KMS-11 (cell line): ENCODE measurements around the gene ERAP2.

Source experiments
- H2AFZ ChIP-seq: fragments of 200-600 bp; sonication (generic); 2 replicates; pipeline ENCODE4 v1.6.1; 2016; ENCODE audit warnings: antibody characterized with exemption, mixed run types, low read depth
- H3K27ac ChIP-seq: fragments of 200-600 bp; sonication (generic); 2 replicates; pipeline ENCODE4 v1.6.1; 2016; ENCODE audit warnings: mild to moderate bottlenecking, mixed run types
- H3K27me3 ChIP-seq: fragments of 200-600 bp; sonication (generic); 2 replicates; pipeline ENCODE4 v1.6.1; 2017; ENCODE audit warnings: mild to moderate bottlenecking, low read depth, mixed run types, moderate library complexity; ENCODE audit not compliant: insufficient read depth
- H3K36me3 ChIP-seq: fragments of 200-600 bp; sonication (generic); 2 replicates; pipeline ENCODE4 v1.6.1; 2017; ENCODE audit warnings: mild to moderate bottlenecking, mixed run types; ENCODE audit not compliant: insufficient read depth
- H3K4me1 ChIP-seq: fragments of 200-600 bp; sonication (generic); 2 replicates; pipeline ENCODE4 v1.6.1; 2016; ENCODE audit warnings: mild to moderate bottlenecking, low read depth, mixed run types; ENCODE audit not compliant: poor library complexity, severe bottlenecking
- H3K4me2 ChIP-seq: fragments of 200-600 bp; sonication (generic); 2 replicates; pipeline ENCODE4 v1.7.0; 2016; ENCODE audit warnings: mild to moderate bottlenecking, mixed run types
- H3K4me3 ChIP-seq: fragments of 200-600 bp; sonication (generic); IDR thresholded peaks from 2 replicates; pipeline ENCODE4 v1.6.1; 2017; ENCODE audit warnings: low read depth, low read length, mixed read lengths; ENCODE audit not compliant: insufficient read depth
- H3K79me2 ChIP-seq: fragments of 200-600 bp; sonication (generic); 2 replicates; pipeline ENCODE4 v1.6.1; 2016; ENCODE audit warnings: low read depth, mixed run types; ENCODE audit not compliant: insufficient read depth
- H3K9ac ChIP-seq: fragments of 200-600 bp; sonication (generic); 2 replicates; pipeline ENCODE4 v1.6.1; 2016; ENCODE audit warnings: mild to moderate bottlenecking, mixed run types
- H4K20me1 ChIP-seq: fragments of 200-600 bp; sonication (generic); 2 replicates; pipeline ENCODE4 v1.6.1; 2016; ENCODE audit warnings: mild to moderate bottlenecking, mixed run types; ENCODE audit not compliant: insufficient read depth
- CTCF ChIP-seq: fragments of 200-600 bp; sonication (generic); conservative IDR thresholded peaks from 2 replicates; pipeline ENCODE4 v1.6.1; 2017; ENCODE audit warnings: low read depth, mild to moderate bottlenecking, antibody characterized with exemption, low read length, moderate library complexity, mixed read lengths

The ERAP2 gene

GRCh38 chr5:96876292-96876850 is at the start of gene ERAP2:
ERAP2 (plus strand) TSS chr5:96876500; CDS start chr5:96879686, 3,186 bp downstream.
- no peaks in the 10 kb centered on the region for H3K36me3 ChIP-seq
- TF ChIP-seq CTCF: no peak
- H3K27ac ChIP-seq: peak within 1 kb of the TSS; percentile 73
- H2AFZ ChIP-seq: peak within 1 kb of the TSS; percentile 90
- peak within 1 kb of the TSS; percentile 80 for H3K9ac ChIP-seq
- H4K20me1 ChIP-seq: no peaks in the 10 kb centered on the region
- H3K27me3 ChIP-seq: no peaks in the 10 kb centered on the region
- H3K4me3 ChIP-seq: peak within 1 kb of the TSS; percentile 52
- peak within 1 kb of the TSS; percentile 98 for H3K4me2 ChIP-seq
- peaks cover 17% of the 10 kb centered on the region for H3K4me1 ChIP-seq
- peaks cover 12% of the 10 kb centered on the region for H3K79me2 ChIP-seq

- H3K27me3 ChIP-seq: no peaks in the 10 kb centered on the region
- H3K36me3 ChIP-seq: no peaks in the 10 kb centered on the region
Measured at GRCh38 chr5:96829297-96829696, 47.0 kb upstream of the ERAP2 start.

GRCh38 chr5:96834016-96834415 is 42.3 kb upstream of the ERAP2 start:
- H3K4me1 ChIP-seq: no peaks in the 10 kb centered on the region
- H3K36me3 ChIP-seq: no peaks in the 10 kb centered on the region
- no peak overlapping the region for H2AFZ ChIP-seq
- H4K20me1 ChIP-seq: no peaks in the 10 kb centered on the region
- H3K4me2 ChIP-seq: no peak overlapping the region
- H3K4me3 ChIP-seq: no peak overlapping the region
- H3K9ac ChIP-seq: no peak overlapping the region
- H3K27me3 ChIP-seq: no peaks in the 10 kb centered on the region
- no peak overlapping the region for H3K27ac ChIP-seq
- TF ChIP-seq CTCF: no peak
- H3K79me2 ChIP-seq: no peaks in the 10 kb centered on the region

More at GRCh38 chr5:96829297-96829696, 47.0 kb upstream of the ERAP2 start:
- Histone ChIP-seq H3K4me2 (no peak overlapping the region), H3K27ac (no peak overlapping the region), H3K79me2 (no peaks in the 10 kb centered on the region), H3K9ac (no peak overlapping the region), H4K20me1 (no peaks in the 10 kb centered on the region), H2AFZ (no peak overlapping the region), H3K4me3 (no peak overlapping the region), H3K4me1 (no peaks in the 10 kb centered on the region)
- no peak for TF ChIP-seq CTCF

- Histone ChIP-seq H3K4me3 (no peak overlapping the region), H3K79me2 (no peaks in the 10 kb centered on the region), H3K4me1 (no peaks in the 10 kb centered on the region), H3K36me3 (no peaks in the 10 kb centered on the region), H3K27ac (no peak overlapping the region), H3K27me3 (no peaks in the 10 kb centered on the region), H3K4me2 (no peak overlapping the region), H3K9ac (no peak overlapping the region), H4K20me1 (no peaks in the 10 kb centered on the region), H2AFZ (no peak overlapping the region)
- TF ChIP-seq CTCF: no peak
Measured at GRCh38 chr5:96835791-96836191, 40.5 kb upstream of the ERAP2 start.
